H7 (cell line): ENCODE data around the gene MCUB. TPM values are rescaled to one million over a fixed set of nuclear protein-coding genes. Genes with fewer than 3 reads are reported as not detected.
"Not testable (repeated sequence)": the region's sequence is repeated elsewhere in the genome, so short reads cannot be mapped to it uniquely, and the experiment has no call there.

Source experiments
- DNase-seq: peaks from one replicate; pipeline ENCODE4 v3.0.0; 2012
- H3K27me3 ChIP-seq: 2 replicates; pipeline ENCODE4 v1.6.0; 2011; ENCODE audit warnings: mild to moderate bottlenecking, low read length; ENCODE audit not compliant: control insufficient read depth, insufficient read depth
- H3K36me3 ChIP-seq: replicated peaks from 2 replicates; pipeline ENCODE4 v1.5.1; 2011; ENCODE audit warnings: low read length; ENCODE audit not compliant: control insufficient read depth, insufficient read depth
- H3K4me3 ChIP-seq: 2 replicates; pipeline ENCODE4 v1.5.1; 2011; ENCODE audit warnings: low read depth, mild to moderate bottlenecking, control low read depth, low read length, moderate library complexity; ENCODE audit not compliant: insufficient read depth
- total RNA-seq: library from RNA; depleted of rRNA; stranded (reverse); fragments of >200 nt; shearing (Covaris generic); gene quantifications from 2 replicates; pipeline ENCODE4 v1.2.3, GENCODE V29; 2014; rRNA removed

Gene MCUB
- 16.9 and 18.1 TPM in 2 replicates for total RNA-seq

- peak; percentile 92 for DNase-seq
- Histone ChIP-seq H3K4me3 (peak within 1 kb of the TSS; percentile 60), H3K27me3 (peaks cover 2% of the 10 kb centered on the region; the same call in 1 of the 2 replicates), H3K36me3 (no peaks in the 10 kb centered on the region)
Observed at GRCh38 chr4:109559983-109560686, at the start of gene MCUB. TSS of gene MCUB (plus strand) at chr4:109560246. CDS start at chr4:109560338, 92 bp downstream.

DNA sequence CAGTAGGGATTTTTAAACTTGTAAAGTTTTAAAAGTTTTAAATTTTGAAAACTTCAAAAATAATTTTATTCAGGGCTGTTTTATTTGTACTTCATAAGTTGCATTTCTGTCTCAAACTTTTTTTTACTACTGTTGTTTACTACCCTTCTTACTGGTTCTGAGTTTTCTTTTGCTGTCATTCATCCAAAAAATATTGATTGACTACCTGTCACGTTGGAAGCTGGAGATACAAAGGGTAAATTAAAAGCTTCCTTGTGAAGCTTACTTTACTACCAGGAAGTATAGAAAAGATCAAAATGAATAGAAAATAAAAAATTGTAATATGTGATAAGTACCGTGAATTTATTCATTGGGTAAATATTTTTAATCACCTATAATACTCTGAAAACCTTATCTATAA is 49.4 kb upstream of the MCUB start:
- DNase-seq = no peak
- Histone ChIP-seq H3K4me3 (no peak overlapping the region), H3K36me3 (no peaks in the 10 kb centered on the region; the same call in 1 of the 2 replicates), H3K27me3 (no peaks in the 10 kb centered on the region)

GRCh38 chr4:109511414-109511813 is 48.6 kb upstream of the MCUB start:
- Histone ChIP-seq H3K27me3 (no peaks in the 10 kb centered on the region), H3K36me3 (no peaks in the 10 kb centered on the region; the same call in 1 of the 2 replicates), H3K4me3 (no peak overlapping the region)
- DNase-seq = no peak

GRCh38 chr4:109513368-109513767 is 46.7 kb upstream of the MCUB start:
- not testable (repeated sequence) for H3K4me3 ChIP-seq, H3K27me3 ChIP-seq, DNase-seq, H3K36me3 ChIP-seq

DNA sequence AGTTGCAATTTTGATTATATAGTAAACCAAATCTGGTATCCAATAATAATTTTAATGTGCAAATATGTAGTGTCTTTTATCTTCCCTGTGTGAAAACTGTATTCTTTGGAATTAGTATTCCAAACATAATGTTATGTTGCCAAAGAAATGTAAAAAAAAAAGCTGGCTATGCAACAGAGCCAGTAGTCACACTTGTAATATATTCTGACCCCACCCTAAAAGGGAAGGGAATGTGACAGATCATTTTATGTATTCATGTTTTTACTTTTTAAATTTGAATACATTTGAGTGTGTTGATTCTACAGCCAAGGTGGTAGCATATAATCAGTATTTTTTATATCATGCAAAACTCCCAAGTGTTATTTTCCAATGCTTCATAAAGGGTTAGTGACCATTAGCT is 27.9 kb upstream of the MCUB start:
- H3K4me3 ChIP-seq = no peak overlapping the region
- H3K27me3 ChIP-seq = no peaks in the 10 kb centered on the region
- peaks cover 25% of the 10 kb centered on the region for H3K36me3 ChIP-seq
- no peak for DNase-seq

DNA sequence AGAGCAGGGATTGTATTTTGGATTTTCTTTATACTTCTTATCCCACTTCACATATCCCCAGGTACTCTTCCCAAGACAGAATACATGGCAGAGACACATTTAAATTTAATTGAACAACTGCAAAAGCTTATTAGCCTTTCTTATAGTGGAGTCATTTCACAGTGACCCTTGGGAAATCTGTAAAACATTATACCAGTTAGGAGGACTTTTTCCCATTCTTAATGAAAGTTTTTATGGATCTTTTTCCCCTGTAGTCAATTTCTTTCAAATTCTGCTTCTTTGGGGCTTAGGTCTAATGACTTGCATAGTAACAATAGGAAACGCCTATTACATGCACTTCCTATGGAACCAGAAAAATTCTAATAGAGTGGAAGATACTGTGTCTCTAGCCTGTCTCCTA is 14.6 kb upstream of the MCUB start:
- no peaks in the 10 kb centered on the region for H3K36me3 ChIP-seq
- DNase-seq = no peak
- H3K27me3 ChIP-seq = no peaks in the 10 kb centered on the region
- no peak overlapping the region for H3K4me3 ChIP-seq

DNA sequence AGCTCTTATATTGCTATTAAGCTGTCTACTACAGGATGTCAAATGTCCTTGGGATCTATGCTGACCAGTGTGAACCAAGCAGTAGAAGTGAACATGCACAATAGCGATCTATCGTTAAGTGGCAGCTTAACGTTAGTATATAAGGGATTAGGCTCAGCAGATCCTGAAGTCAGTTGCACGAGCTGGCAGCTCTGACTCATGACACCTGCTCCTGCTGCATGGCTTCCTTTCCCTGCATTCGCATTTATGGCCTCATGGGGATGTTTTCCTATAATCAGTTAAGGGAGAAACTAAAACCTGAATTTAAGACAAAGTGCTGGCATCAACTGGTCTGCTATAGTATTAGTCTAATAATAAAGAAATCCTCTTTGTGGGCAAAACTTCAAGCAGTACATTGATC is 12.7 kb upstream of the MCUB start:
- no peak for DNase-seq
- H3K4me3 ChIP-seq = no peak overlapping the region

GRCh38 chr4:109548655-109549054 is 11.4 kb upstream of the MCUB start:
- Histone ChIP-seq H3K27me3 (no peaks in the 10 kb centered on the region), H3K4me3 (no peak overlapping the region), H3K36me3 (no peaks in the 10 kb centered on the region)
- DNase-seq = no peak

More for the DNA sequence above, 12.7 kb upstream of the MCUB start:
- Histone ChIP-seq H3K36me3 (no peaks in the 10 kb centered on the region), H3K27me3 (no peaks in the 10 kb centered on the region)

DNA sequence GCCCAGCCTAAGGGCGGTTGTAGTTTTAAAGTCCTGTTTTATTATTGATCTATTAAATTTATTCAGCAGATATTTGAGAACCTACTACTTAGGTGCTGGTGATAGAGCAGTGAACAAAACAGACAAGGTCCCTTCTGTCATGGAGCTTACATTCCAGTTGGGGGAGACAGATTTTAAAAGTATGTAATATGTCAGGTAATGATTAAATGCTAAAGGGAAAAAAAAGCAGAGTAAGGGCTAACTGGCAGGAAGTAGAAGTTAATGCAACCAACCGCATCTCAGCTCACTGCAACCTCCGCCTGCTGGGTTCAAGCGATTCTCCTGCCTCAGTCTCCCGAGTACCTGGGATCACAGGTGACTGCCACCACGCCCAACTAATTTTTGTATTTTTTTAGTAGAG is 7.8 kb upstream of the MCUB start:
- H3K4me3 ChIP-seq = no peak overlapping the region
- H3K27me3 ChIP-seq = no peaks in the 10 kb centered on the region
- no peak for DNase-seq
- no peaks in the 10 kb centered on the region for H3K36me3 ChIP-seq

DNA sequence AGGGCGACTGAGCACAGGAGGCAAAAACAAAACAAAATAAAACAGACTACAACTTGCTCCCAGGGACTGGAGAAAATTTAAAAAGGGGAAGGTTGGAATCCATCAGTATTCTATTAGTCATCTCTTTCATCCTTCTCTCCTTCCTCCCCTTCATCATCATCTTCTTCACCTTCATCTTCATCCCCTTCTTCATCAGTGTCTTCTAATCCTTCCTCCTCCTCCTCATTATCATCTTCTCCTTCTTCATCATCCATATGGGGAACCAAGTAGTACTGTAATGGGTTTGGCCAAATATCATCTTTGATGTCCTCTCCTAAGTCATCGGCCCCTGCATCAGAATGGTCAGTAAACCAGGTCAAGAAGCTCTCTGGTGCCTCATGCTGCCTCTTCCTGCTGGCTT is 6.9 kb upstream of the MCUB start:
- no peaks in the 10 kb centered on the region for H3K27me3 ChIP-seq
- H3K4me3 ChIP-seq = no peak overlapping the region

DNA sequence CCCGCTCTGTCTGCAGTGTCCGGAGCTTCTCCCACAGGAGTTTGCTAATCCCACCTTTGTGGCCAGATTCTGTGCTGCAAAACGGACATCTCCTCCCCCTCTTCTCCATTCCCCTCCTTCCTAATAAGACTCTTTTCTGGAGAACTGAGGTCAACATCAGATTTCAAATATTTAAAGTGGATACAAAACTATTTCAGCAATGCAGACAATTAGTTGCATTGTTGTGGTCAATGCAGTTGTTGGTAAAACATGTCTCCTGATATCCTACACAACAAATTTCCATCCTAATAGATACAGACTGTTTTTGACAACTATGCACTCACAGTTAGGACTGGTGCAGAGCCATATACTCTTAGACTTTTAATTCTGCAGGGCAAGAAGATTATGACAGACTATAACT is 5.1 kb upstream of the MCUB start:
- no peaks in the 10 kb centered on the region for H3K36me3 ChIP-seq
- DNase-seq = no peak
- no peak overlapping the region for H3K4me3 ChIP-seq
- peaks cover 2% of the 10 kb centered on the region; the same call in 1 of the 2 replicates for H3K27me3 ChIP-seq

More for the DNA sequence above, 6.9 kb upstream of the MCUB start:
- DNase-seq = no peak
- no peaks in the 10 kb centered on the region for H3K36me3 ChIP-seq

- Histone ChIP-seq H3K36me3 (no peaks in the 10 kb centered on the region), H3K4me3 (no peak overlapping the region), H3K27me3 (peaks cover 2% of the 10 kb centered on the region; the same call in 1 of the 2 replicates)
- no peak for DNase-seq
Observed at GRCh38 chr4:109557433-109557832, 2.6 kb upstream of the MCUB start.

- H3K27me3 ChIP-seq, H3K36me3 ChIP-seq, H3K4me3 ChIP-seq, DNase-seq: not testable (repeated sequence)
Observed at GRCh38 chr4:109558095-109558494, 2.0 kb upstream of the MCUB start.

- H3K4me3 ChIP-seq = peak overlapping the region; percentile 60
- DNase-seq = peak; percentile 79
- H3K27me3 ChIP-seq = peaks cover 2% of the 10 kb centered on the region; the same call in 1 of the 2 replicates
- H3K36me3 ChIP-seq = no peaks in the 10 kb centered on the region
Observed at GRCh38 chr4:109559625-109559982, 442 bp upstream of the MCUB start.

GRCh38 chr4:109560687-109561461 is 828 bp downstream of the MCUB start:
- Histone ChIP-seq H3K36me3 (no peaks in the 10 kb centered on the region), H3K27me3 (peaks cover 2% of the 10 kb centered on the region; the same call in 1 of the 2 replicates), H3K4me3 (peak overlapping the region; percentile 60)
- DNase-seq = peak; percentile 75
